Hindlimb muscle (tissue), 1 donor: ENCODE data around the gene MGMT. TPM values are rescaled to one million over a fixed set of nuclear protein-coding genes. Genes with fewer than 3 reads are reported as not detected.

Source experiments
- DNase-seq: peaks from one replicate; pipeline ENCODE4 v3.0.0-alpha.2; 2013
- polyA plus RNA-seq: library from polyadenylated mRNA; unstranded; fragments of 120-200 nt; gene quantifications from one replicate; pipeline ENCODE4 v1.2.1, GENCODE V29; 2013; ENCODE audit not compliant: insufficient read length

MGMT gene
- polyA plus RNA-seq, 1 donor = 12.1 TPM

DNA sequence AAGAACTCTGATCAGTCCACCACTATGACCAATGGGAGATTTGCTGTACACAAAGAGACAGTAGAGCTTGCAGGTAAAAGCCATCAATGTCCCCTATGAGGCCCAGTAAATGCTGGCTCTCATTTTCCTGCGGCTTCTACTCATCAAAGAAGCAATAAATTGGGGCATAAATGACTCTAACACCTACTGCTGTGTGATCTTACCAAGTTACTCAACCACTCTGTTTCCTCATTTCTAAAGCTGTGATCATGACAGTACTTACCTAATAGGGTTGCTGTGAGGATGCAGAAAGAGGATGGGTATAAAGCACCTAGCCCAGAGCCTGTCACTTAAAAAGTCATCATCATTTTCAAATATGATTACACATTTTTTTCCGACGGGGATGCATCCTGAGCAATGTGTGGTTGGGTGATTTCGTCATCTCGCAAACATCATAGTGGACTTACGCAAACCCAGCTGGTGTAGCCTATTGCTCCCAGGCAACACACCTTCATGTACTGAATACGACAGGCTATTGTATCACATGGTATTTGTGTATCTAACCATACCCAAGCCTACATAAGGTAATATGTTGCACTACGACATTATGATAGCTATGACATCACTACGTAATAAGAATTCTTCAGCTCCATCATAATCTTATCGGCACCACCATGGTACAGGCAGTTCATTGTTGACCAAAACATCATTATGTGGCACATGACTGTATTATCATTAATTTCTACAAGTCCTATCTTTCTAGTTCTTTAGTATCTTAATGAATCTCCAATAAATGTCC is 7.1 kb upstream of the MGMT start:
- DNase-seq = no peak

DNA sequence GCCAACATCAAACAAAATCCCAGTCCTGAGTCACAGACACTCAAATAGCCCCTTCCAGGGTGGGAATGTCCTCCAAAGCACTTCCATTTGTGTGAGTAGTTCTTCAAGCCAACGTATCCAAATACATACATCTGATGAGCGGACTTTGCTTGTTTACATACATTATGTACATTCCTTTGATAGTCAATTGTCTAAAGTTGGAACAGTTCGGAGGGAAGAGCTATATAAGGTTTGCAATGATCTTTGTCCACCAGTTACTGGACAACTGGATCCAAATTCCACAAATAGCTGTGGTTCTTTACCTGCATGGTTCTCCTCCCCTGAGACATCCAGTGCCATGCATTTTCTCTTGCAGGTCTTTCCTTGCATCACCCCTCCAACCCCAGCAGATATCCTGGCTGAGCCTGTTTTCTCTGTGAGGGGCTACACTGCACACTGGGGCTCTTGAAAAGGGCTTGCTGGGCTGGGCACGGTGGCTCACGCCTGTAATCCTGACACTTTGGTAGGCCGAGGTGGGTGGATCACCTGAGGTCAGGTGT is 4.7 kb upstream of the MGMT start:
- no peak for DNase-seq

- DNase-seq = no peak
These were observed 2.8 kb upstream of the MGMT start for GRCh38 chr10:129464251-129464650.

- DNase-seq = no peak
These were observed 992 bp upstream of the MGMT start for GRCh38 chr10:129465796-129466702.

DNA sequence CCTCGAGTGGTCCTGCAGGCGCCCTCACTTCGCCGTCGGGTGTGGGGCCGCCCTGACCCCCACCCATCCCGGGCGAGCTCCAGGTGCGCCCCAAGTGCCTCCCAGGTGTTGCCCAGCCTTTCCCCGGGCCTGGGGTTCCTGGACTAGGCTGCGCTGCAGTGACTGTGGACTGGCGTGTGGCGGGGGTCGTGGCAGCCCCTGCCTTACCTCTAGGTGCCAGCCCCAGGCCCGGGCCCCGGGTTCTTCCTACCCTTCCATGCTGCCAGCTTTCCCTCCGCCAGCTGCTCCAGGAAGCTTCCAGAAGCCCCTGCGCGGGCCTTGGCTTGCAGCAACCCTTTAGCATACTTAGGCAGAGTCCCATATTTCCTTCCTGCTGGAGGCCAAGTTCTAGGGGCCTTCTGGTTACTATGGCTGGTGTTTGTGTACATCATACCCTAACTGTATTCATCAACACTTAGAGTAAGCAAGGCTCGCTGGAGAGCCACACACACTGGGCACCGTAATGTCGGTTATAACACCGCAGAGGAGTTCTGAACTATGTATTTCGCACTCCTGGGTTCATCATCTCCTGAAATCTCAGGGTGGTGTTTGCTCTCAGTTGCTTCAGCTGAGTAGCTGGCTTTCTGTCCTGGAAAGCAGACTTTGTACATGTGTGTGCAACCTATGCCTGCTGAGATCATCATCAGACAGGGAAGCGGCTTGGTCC is 471 bp downstream of the MGMT start:
- DNase-seq = peak; percentile 69

DNA sequence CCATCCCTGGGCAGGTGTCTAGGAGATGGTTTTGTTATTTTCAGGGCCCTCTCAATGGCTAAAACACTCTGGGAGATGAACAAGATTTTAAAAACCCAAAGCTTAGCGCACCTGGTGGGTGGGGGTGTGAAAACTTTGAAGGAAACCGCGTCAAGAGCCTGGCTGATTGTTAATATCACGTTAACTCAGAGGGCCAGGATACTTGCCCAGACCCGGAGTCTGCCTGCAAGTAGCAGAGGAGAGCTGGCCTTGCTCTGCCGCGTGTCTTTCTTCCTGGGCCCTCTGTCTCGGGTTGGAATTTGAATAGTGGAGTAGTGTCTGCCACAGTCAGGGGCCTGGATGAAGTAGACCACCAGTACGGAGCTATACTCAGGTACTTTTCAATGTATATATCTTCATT is 1.1 kb downstream of the MGMT start:
- DNase-seq = no peak

DNA sequence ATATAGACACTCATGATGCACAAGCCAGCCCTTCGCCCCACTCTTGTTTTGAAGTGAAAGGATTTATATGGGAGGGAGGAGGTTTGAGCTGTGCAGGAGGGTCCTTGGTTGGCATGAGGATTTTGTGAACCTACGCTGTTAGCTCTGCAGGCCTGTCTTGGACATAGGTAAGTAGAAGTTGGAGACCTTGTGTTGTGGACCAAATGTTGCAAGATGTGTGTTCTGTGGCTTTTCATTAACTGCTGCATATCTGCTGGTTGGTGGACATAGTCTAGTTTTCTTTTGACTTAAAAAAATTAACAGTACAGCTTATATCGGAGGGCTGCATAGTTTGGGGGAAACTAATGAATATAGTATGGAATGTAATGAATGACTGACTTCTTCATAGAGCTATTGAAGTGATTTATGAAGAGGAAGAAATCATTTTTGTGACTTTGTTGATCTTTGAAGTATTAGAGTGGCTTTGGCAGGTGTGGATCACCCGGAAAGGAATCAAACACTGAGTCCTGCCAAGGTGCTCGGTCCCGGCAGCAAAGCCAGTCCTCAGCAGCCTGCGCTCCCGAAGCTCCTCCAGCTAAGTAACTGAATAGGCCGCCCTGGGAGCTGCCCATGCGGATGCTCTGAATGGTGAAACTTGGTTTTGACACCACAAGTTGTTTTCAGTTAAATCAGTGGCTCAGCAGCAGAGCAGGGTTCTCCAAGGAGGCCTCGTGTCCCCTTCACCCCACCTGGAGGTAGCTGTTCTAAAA is 3.2 kb downstream of the MGMT start:
- no peak for DNase-seq

DNA sequence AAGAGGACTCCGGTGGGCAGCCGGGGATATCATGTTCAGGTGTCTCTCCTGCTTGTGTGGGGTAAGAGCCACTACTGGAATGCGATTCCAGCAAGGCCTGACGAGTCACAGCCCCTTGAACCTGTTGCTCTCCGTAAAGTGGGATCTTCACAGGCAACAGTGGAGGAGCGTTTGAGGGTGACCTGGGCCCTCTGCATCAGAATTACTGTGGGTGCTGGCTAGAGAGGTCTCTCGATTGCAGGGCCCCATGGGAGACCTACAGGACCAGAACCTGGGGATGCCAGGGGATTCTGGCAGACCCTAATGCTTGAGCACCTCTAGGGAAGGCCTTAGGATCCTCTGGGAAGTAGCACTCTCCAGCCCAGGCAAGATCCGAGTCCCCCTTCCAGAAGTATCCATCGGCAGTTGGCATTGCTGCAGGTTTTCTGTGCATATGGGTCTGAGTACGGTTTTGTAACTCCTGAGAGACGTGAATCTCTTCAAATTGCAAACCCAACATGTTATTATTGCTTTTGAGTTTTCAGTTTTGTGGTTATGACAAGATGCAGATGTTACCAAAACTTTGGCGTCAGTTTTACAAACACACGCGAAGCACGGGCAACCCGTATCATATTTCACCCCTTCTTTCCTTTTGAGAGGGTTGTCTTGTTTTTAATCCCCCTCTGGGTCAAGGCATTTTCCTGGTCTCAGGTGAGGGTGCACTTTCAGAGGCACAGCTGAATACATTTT is 4.6 kb downstream of the MGMT start:
- no peak for DNase-seq

- DNase-seq = no peak
These were observed 5.9 kb downstream of the MGMT start for GRCh38 chr10:129472696-129473555.

- DNase-seq = no peak
These were observed 7.6 kb downstream of the MGMT start for GRCh38 chr10:129474642-129475041.

DNA sequence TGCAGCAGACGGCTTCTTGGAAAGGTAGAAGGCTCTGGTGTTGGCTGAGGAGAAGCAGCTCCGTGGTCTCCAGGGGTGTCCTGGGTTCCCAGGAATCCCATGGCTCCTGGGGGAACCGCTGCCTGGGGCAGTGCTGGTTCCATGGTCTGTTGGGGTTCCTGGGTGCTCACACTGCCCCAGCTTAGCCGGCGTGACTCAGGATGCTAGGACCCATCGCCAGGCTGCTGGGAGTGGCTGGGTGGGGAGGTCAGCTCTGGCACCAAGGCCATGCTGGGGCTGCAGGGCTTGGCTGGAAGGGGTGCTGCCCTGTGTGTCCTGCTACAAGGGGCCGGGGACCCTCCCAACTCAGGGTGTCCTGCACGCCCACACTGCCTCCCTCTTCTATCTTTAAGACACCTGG is 9.4 kb downstream of the MGMT start:
- DNase-seq = no peak

DNA sequence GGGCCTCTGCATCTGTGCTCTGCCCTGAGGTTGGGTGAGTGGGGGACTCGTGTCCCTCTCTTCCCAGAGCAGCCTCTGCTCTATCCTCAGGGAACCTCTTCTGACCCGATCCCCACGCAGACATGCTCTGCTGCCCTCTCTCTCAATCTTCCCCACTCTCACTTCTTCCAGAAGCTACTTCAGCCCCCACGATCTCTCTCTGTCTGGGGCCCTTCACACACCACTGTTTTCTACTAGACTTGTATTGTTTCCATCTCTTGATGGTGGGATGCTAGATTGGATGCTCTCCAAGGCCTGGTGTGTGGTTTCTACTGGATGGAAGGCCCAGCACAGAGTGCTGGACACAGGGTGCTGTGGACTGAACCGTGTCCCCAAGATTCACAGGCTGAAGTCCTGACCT is 10.0 kb downstream of the MGMT start:
- no peak for DNase-seq

DNA sequence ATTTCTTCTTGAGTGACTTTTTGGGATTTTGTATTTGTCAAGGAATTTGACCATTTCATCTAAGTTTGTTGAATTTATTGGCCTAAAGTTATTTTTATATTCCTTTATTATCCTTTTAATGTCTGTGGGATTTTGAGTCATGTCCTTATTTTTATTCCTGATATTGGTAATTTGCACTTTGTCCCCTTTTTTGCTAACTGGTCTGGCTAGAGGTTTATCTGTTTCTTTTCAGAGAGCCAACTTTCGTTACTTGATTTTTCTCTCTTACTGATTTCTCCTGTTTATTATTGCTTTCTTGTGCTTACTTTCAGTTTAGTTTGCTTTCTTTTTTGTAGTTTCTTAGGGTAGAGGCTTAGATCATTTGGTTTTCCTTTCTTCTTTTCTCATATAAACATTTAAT is 14.6 kb downstream of the MGMT start:
- no peak for DNase-seq

GRCh38 chr10:129483430-129484010 is 16.5 kb downstream of the MGMT start:
- no peak for DNase-seq

- no peak for DNase-seq
These were observed 19.8 kb downstream of the MGMT start for GRCh38 chr10:129486805-129487204.

DNA sequence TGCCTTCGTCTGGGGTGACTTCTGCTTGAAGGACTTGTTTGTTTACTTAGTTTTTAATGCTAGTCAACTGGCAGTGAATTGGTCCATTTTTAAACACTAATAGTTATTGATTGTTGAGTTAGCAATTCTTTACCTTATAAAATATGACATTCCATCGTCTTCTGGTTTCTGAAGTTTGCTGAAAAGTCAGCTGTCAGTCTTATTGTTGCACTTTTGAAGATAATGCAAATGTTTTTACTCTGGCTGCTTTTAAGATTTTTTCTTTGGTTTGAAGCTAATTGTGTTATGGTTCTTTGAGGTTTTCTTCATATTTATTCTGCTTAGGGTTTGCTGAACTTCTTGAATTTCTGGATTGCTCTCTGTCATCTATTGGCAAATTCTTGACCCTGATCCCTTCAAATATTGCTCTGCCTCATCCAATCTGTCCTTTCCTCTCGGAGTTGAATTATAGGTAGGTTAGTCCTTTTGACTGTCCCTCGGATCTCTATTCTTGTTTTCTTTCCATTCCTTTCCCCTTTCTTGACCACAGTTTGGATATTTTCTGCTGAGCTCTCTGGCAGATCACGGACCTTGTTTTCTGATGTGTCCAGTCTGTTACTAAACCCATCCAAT is 24.2 kb downstream of the MGMT start:
- no peak for DNase-seq

DNA sequence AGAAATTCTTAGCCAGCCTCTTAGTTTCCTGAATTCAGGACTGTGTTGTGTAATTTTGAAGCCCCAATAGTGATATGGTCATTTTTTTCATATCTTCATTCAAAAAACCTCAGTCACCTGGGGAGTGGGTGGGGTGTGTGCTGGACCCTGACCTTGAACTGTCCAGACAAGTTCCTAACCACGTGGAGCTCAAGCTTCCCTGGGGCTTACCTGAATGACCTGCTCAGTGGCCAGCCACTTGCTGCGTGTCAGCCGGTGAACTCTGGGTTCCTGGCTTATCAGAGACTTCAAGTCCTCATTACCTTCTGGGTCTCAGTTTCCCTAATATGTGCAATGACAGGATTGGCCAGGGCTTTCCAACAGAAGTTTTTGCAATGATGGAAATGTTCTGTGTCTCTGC is 27.1 kb downstream of the MGMT start:
- DNase-seq = no peak

DNA sequence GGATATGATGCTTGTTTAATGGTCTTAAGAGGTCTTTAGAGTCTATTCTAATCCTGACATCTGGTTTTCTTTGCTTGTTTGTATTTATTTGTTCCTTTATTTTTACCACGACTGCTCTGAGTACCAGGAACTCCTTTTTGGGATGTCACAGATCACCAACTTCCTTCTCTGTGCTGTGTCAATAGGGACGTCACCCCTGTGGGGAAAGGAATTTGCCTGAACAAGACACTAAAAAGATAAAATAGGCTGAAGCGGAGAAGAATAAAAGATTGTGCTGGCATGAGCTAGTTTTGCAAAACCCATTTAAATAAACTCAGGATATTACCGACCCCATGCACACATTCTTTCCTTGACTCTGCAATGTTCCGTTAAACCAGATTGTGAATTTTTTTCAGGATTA is 27.7 kb downstream of the MGMT start:
- no peak for DNase-seq

DNA sequence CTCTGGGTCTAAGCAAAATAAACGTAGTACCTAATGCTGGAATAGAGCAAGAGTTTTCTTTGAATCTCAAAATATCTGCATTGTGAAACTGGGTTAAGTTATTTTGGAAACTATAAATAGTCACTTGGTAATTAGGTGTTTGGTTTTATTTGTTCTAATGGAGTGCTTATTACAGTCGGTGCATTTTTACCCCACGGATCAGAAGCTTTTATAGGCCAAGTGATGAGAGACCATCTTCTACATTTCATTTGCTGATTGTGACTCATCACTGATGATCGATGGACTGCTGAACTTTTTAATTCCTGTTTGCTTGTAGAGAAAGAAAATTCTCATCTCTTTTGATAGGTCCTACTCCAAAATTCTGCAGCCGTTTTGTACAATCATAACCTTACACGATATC is 28.2 kb downstream of the MGMT start:
- DNase-seq = no peak

GRCh38 chr10:129495698-129496097 is 28.7 kb downstream of the MGMT start:
- DNase-seq = no peak
